H1 (cell line): ENCODE results near the gene KCNH5. TPM values are rescaled to one million over a fixed set of nuclear protein-coding genes. Genes with fewer than 3 reads are reported as not detected.

ENCODE experiments used
- CTCF ChIA-PET: fragments of 300-600 bp; sonication (Branson Sonifier 250); formaldehyde crosslinking; loops from one replicate; lab custom pipeline; 2021; ENCODE audit not compliant: partially characterized antibody; lab: Charles Lee
- POLR2A ChIA-PET: fragments of 300-600 bp; sonication (Branson Sonifier 250); formaldehyde crosslinking; loops from one replicate; lab custom pipeline; 2021; ENCODE audit warnings: inconsistent platforms; ENCODE audit not compliant: partially characterized antibody; lab: Charles Lee
- DNase-seq, 2 experiments: peaks; one replicate each; pipeline versions ENCODE4 v3.0.0 to v3.0.0-alpha.2; 2010 to 2022; ENCODE audit warnings: low spot score in 2 of 2, low read depth in 1 of 2, mixed read lengths in 1 of 2
- FAIRE-seq: peaks from 2 replicates; lab custom pipeline; 2011; peaks lifted over from hg19 to GRCh38; lab: Jason Lieb, UNC
- H2AFZ ChIP-seq: 2 replicates; pipeline ENCODE4 v1.8.1; 2012; ENCODE audit warnings: low read length, inconsistent platforms
- H2AK5ac ChIP-seq: 2 replicates; pipeline ENCODE4 v1.6.1; 2013; ENCODE audit warnings: low read depth, low read length
- H2BK120ac ChIP-seq: replicated peaks from 2 replicates; pipeline ENCODE3; 2013; ENCODE audit warnings: low read depth, low read length, inconsistent platforms
- H2BK12ac ChIP-seq: 2 replicates; pipeline ENCODE4 v1.6.1; 2013; ENCODE audit warnings: low read depth, low read length
- H2BK15ac ChIP-seq: 2 replicates; pipeline ENCODE4 v1.6.1; 2013; ENCODE audit warnings: low read length
- H2BK20ac ChIP-seq: 2 replicates; pipeline ENCODE4 v1.6.1; 2013; ENCODE audit warnings: low read length
- H2BK5ac ChIP-seq: 2 replicates; pipeline ENCODE4 v1.6.1; 2013; ENCODE audit warnings: low read depth, low read length
- H3K14ac ChIP-seq: 2 replicates; pipeline ENCODE4 v1.6.1; 2013; ENCODE audit warnings: inconsistent platforms; ENCODE audit not compliant: insufficient read length
- H3K18ac ChIP-seq: 2 replicates; pipeline ENCODE4 v1.6.1; 2013; ENCODE audit warnings: low read length; ENCODE audit errors: extremely low read depth
- H3K23ac ChIP-seq: 2 replicates; pipeline ENCODE4 v1.6.1; 2013; ENCODE audit warnings: inconsistent platforms; ENCODE audit not compliant: insufficient read length
- H3K23me2 ChIP-seq: 2 replicates; pipeline ENCODE4 v1.6.1; 2013; ENCODE audit warnings: low read depth, low read length
- H3K27ac ChIP-seq: 2 replicates; pipeline ENCODE4 v1.6.1; 2011; ENCODE audit warnings: low read depth, low read length, inconsistent platforms
- H3K27me3 ChIP-seq, 4 experiments: replicated peaks in 1 of 4; 1 replicate in 1 of 4; 2 replicates in 3 of 4; pipeline versions ENCODE4 v1.6.1 to v1.8.1; 2011 to 2013; ENCODE audit warnings: low read length in 3 of 4, mild to moderate bottlenecking in 3 of 4, inconsistent platforms in 2 of 4, mixed read lengths in 2 of 4, moderate library complexity in 1 of 4; ENCODE audit not compliant: control insufficient read depth in 3 of 4, insufficient read depth in 3 of 4; ENCODE audit errors: extremely low read depth in 1 of 4
- H3K36me3 ChIP-seq, 4 experiments: 2 replicates each; pipeline versions ENCODE4 v1.6.1 to v1.8.1; 2011 to 2013; ENCODE audit warnings: mild to moderate bottlenecking in 4 of 4, low read length in 3 of 4, moderate library complexity in 2 of 4, control low read depth in 1 of 4, inconsistent platforms in 1 of 4; ENCODE audit not compliant: insufficient read depth in 4 of 4, control insufficient read depth in 2 of 4
- H3K4ac ChIP-seq: replicated peaks from 2 replicates; pipeline ENCODE3; 2013; ENCODE audit warnings: low read length, low read depth, mixed read lengths, inconsistent platforms; ENCODE audit not compliant: insufficient read length
- H3K4me1 ChIP-seq, 4 experiments: replicated peaks in 1 of 4; 1 replicate in 1 of 4; 2 replicates in 3 of 4; pipeline versions ENCODE4 v1.6.1 to v1.8.1; 2011 to 2013; ENCODE audit warnings: low read length in 3 of 4, inconsistent platforms in 2 of 4, mixed read lengths in 1 of 4; ENCODE audit not compliant: insufficient read depth in 4 of 4, control insufficient read depth in 3 of 4
- H3K4me2 ChIP-seq, 2 experiments: 2 replicates each; pipeline versions ENCODE4 v1.6.1 to v1.8.1; 2011 to 2013; ENCODE audit warnings: low read depth in 2 of 2, low read length in 2 of 2, control low read depth in 1 of 2, inconsistent platforms in 1 of 2, mild to moderate bottlenecking in 1 of 2; ENCODE audit not compliant: insufficient read depth in 1 of 2
- H3K4me3 ChIP-seq, 4 experiments: fragments of 200-600, 300-600 bp in 1 of 4; sonication (generic), shearing (Covaris generic), sonication (Bioruptor Twin) in 1 of 4; 2 replicates each; pipeline versions ENCODE4 v1.5.1 to v1.8.1; 2011 to 2016; ENCODE audit warnings: low read length in 4 of 4, low read depth in 3 of 4, control low read depth in 2 of 4, inconsistent platforms in 2 of 4, mild to moderate bottlenecking in 2 of 4, mixed read lengths in 1 of 4, moderate library complexity in 1 of 4; ENCODE audit not compliant: insufficient read depth in 2 of 4; ENCODE audit errors: extremely low read depth in 1 of 4
- H3K56ac ChIP-seq: replicated peaks from 2 replicates; pipeline ENCODE3; 2013; ENCODE audit warnings: low read depth, mild to moderate bottlenecking, mixed read lengths, low read length, inconsistent platforms; ENCODE audit not compliant: insufficient read length
- H3K79me1 ChIP-seq: 2 replicates; pipeline ENCODE4 v1.6.1; 2013; ENCODE audit warnings: low read depth, low read length, control low read depth
- H3K79me2 ChIP-seq, 2 experiments: 2 replicates each; pipeline versions ENCODE4 v1.6.1 to v1.8.1; 2012 to 2013; ENCODE audit warnings: low read length in 2 of 2, mild to moderate bottlenecking in 2 of 2, inconsistent platforms in 1 of 2; ENCODE audit not compliant: insufficient read depth in 2 of 2, control insufficient read depth in 1 of 2
- H3K9ac ChIP-seq, 4 experiments: replicated peaks in 1 of 4; 1 replicate in 1 of 4; 2 replicates in 3 of 4; pipeline versions ENCODE4 v1.6.1 to v1.8.1; 2011 to 2013; ENCODE audit warnings: low read depth in 3 of 4, low read length in 3 of 4, control low read depth in 2 of 4, mild to moderate bottlenecking in 2 of 4, moderate library complexity in 2 of 4, inconsistent platforms in 1 of 4; ENCODE audit errors: extremely low read depth in 1 of 4
- H3K9me3 ChIP-seq, 2 experiments: 2 replicates each; pipeline versions ENCODE4 v1.6.1 to v1.8.1; 2012 to 2013; ENCODE audit warnings: mild to moderate bottlenecking in 2 of 2, moderate library complexity in 2 of 2, control low read depth in 1 of 2, inconsistent platforms in 1 of 2, low read depth in 1 of 2, low read length in 1 of 2, mixed read lengths in 1 of 2; ENCODE audit not compliant: insufficient read depth in 2 of 2
- H4K20me1 ChIP-seq, 2 experiments: replicated peaks in 1 of 2; 2 replicates each; pipeline versions ENCODE3 to v1.8.1; 2011 to 2013; ENCODE audit warnings: inconsistent platforms in 2 of 2, low read length in 2 of 2, mild to moderate bottlenecking in 1 of 2; ENCODE audit not compliant: insufficient read depth in 2 of 2, control insufficient read depth in 1 of 2
- H4K5ac ChIP-seq: 2 replicates; pipeline ENCODE4 v1.6.1; 2013; ENCODE audit warnings: low read length, low read depth, mixed read lengths, inconsistent platforms; ENCODE audit not compliant: insufficient read length
- H4K8ac ChIP-seq: 2 replicates; pipeline ENCODE4 v1.8.0; 2013; ENCODE audit warnings: mild to moderate bottlenecking, moderate library complexity, low read length, inconsistent platforms; ENCODE audit not compliant: insufficient read depth; ENCODE audit errors: extremely low read depth
- H4K91ac ChIP-seq: replicated peaks from 2 replicates; pipeline ENCODE3; 2013; ENCODE audit warnings: low read length, mixed read lengths, inconsistent platforms; ENCODE audit not compliant: insufficient read length
- RFX5 ChIP-seq: IDR thresholded peaks from 2 replicates; pipeline ENCODE4 v1.6.1; 2011; ENCODE audit warnings: low read depth, low read length, improper control_type of control experiment, borderline replicate concordance
- SP2 ChIP-seq: IDR thresholded peaks from 2 replicates; pipeline ENCODE4 v1.6.1; 2012; ENCODE audit warnings: mild to moderate bottlenecking, low read length, inconsistent platforms
- TBP ChIP-seq: IDR thresholded peaks from 2 replicates; pipeline ENCODE4 v1.6.1; 2011; ENCODE audit warnings: low read depth, low read length, improper control_type of control experiment
- WGBS, 2 experiments: shearing (Covaris generic) in 1 of 2; methylation state at CpG; one replicate each; pipeline versions ENCODE4 v1.1.6 to v1.1.7; 2013 to 2015; ENCODE audit warnings: low lambda C conversion rate in 2 of 2, mixed read lengths in 2 of 2, inconsistent platforms in 1 of 2, low coverage in 1 of 2, missing lambda C conversion rate in 1 of 2; ENCODE audit not compliant: insufficient replicate concordance in 2 of 2, insufficient coverage in 1 of 2, insufficient read length in 1 of 2; ENCODE audit errors: extremely low coverage in 1 of 2, missing lambda C conversion rate in 1 of 2; 5-methylcytosine and 5-hydroxymethylcytosine counted together
- polyA plus RNA-seq, 7 experiments: library from polyadenylated mRNA; depleted of rRNA in 3 of 7; stranded (reverse) in 5 of 7; unstranded in 2 of 7; fragments of >200 nt in 5 of 7; fragments of 200-250 nt in 2 of 7; gene quantifications; 1 replicate in 5 of 7; 2 replicates in 1 of 7; 4 replicates in 1 of 7; pipeline versions ENCODE4 v1.2.1 to v1.2.3, GENCODE V29; 2011 to 2013; ENCODE audit warnings: missing spikeins in 2 of 7, mixed read lengths in 2 of 7
- total RNA-seq: library from RNA; stranded (reverse); fragmentation: NEBNext Ultra II Directional; extraction: Animal tissue kit (Norgen Biotek cat#: 25700); gene quantifications from 2 replicates; pipeline ENCODE4 v1.2.1, GENCODE V29; 2021

Gene KCNH5
- total and polyA plus RNA-seq, 2 of the 8 experiments (the other 6 are each of a cell fraction or from before 2014, with no cell fraction given), result 0.24 to 0.50 TPM

- Histone ChIP-seq H3K4me1 (no peaks in the 10 kb centered on the region), H2BK5ac (no peak overlapping the region)
- no peak for TF ChIP-seq RFX5
- no peak for TF ChIP-seq TBP
- no peak for TF ChIP-seq SP2
- TF ChIP-seq, all 59 proteins: peak for 0
- Histone ChIP-seq H3K9me3 (peaks cover 6 to 8% of the 10 kb centered on the region in 2 experiments; a peak in 3 of 4 replicates), H3K9ac (no peak overlapping the region), H3K23me2 (no peaks in the 10 kb centered on the region), H3K79me1 (no peaks in the 10 kb centered on the region), H4K91ac (no peak overlapping the region), H3K4ac (no peak overlapping the region), H2BK15ac (no peak overlapping the region), H3K79me2 (no peaks in the 10 kb centered on the region), H4K20me1 (no peaks in the 10 kb centered on the region), H2AK5ac (no peak overlapping the region), H3K56ac (no peak overlapping the region), H3K27ac (no peak overlapping the region), H3K27me3 (no peaks in the 10 kb centered on the region), H3K36me3 (no peaks in the 10 kb centered on the region), H4K5ac (no peak overlapping the region), H2BK120ac (no peak overlapping the region), H3K4me2 (no peak overlapping the region), H2AFZ (no peak overlapping the region), H4K8ac (no peak overlapping the region), H3K14ac (no peak overlapping the region), H3K18ac (no peak overlapping the region), H2BK20ac (no peak overlapping the region), H3K23ac (no peak overlapping the region), H3K4me3 (no peak overlapping the region), H2BK12ac (no peak overlapping the region)
- POLR2A ChIA-PET, result no interaction called here
- CTCF ChIA-PET, result no interaction called here
- FAIRE-seq (no peak), DNase-seq (no peak)
- 89% methylated on average over 2 of the region's 2 CpGs; no CpG with 5 or more reads in 1 of the 2 experiments for WGBS, 2 experiments
These were observed 360.9 kb downstream of the KCNH5 start for GRCh38 chr14:62684376-62684775.
